Measurements from ENCODE around the gene B9D2. TPM values are rescaled to one million over a fixed set of nuclear protein-coding genes. Genes with fewer than 3 reads are reported as not detected.

The B9D2 gene
- total RNA-seq, 1 donor = 4.5 TPM

GRCh38 chr19:41320568-41320967, 43.4 kb downstream of the B9D2 start:
- TF ChIP-seq CTCF (IDR thresholded peaks at IDR 0.05; ENCODE audit: insufficient read depth, low read length) = no peak
- no peak for DNase-seq (ENCODE audit: low read depth)
- no peak overlapping the region for H3K4me3 ChIP-seq (ENCODE audit: low read depth, low read length)

- H3K4me3 ChIP-seq (ENCODE audit: low read depth, low read length) = no peak overlapping the region
- TF ChIP-seq CTCF (IDR thresholded peaks at IDR 0.05; ENCODE audit: insufficient read depth, low read length) = no peak
- no peak for DNase-seq (ENCODE audit: low read depth)
These were observed 43.8 kb downstream of the B9D2 start for GRCh38 chr19:41320185-41320518.

- TF ChIP-seq CTCF (IDR thresholded peaks at IDR 0.05; ENCODE audit: insufficient read depth, low read length) = no peak
- H3K4me3 ChIP-seq (ENCODE audit: low read depth, low read length) = no peak overlapping the region
- no peak for DNase-seq (ENCODE audit: low read depth)
These were observed 44.3 kb downstream of the B9D2 start for GRCh38 chr19:41319500-41320184.

GRCh38 chr19:41318696-41319499, 45.1 kb downstream of the B9D2 start:
- DNase-seq (ENCODE audit: low read depth) = no peak
- no peak for TF ChIP-seq CTCF (IDR thresholded peaks at IDR 0.05; ENCODE audit: insufficient read depth, low read length)

GRCh38 chr19:41316306-41316920, 47.5 kb downstream of the B9D2 start:
- TF ChIP-seq CTCF (IDR thresholded peaks at IDR 0.05; ENCODE audit: insufficient read depth, low read length) = no peak
- no peak for DNase-seq (ENCODE audit: low read depth)
- H3K4me3 ChIP-seq (ENCODE audit: low read depth, low read length) = no peak overlapping the region

More at GRCh38 chr19:41318696-41319499, 45.1 kb downstream of the B9D2 start:
- H3K4me3 ChIP-seq (ENCODE audit: low read depth, low read length) = no peak overlapping the region

GRCh38 chr19:41311613-41312012, 52.3 kb downstream of the B9D2 start:
- no peak for TF ChIP-seq CTCF (IDR thresholded peaks at IDR 0.05; ENCODE audit: insufficient read depth, low read length)
- peak overlapping the region; percentile 94 for H3K4me3 ChIP-seq (ENCODE audit: low read depth, low read length)

More at GRCh38 chr19:41311613-41312012, 52.3 kb downstream of the B9D2 start:
- DNase-seq (ENCODE audit: low read depth) = no peak

Data from fibroblast of the aortic adventitia (primary cell).